Stimulated activated naive CD8-positive, alpha-beta T cell treated with anti-CD3 and anti-CD28 coated beads, Interleukin-15, Interleukin-2, amounts not matched to agents 100 U/mL and 50 U/mL, for 24 hours (primary cell): ENCODE data around the gene RNASE2.
"Not testable (repeated sequence)": the region's sequence is repeated elsewhere in the genome, so short reads cannot be mapped to it uniquely, and the experiment has no call there.

Experiments used
- ATAC-seq: fragments of 150-1000 bp; cut with Tn5 transposase; one replicate; pipeline ENCODE4 v1.10.0; 2021
- DNase-seq: peaks from one replicate; pipeline ENCODE4 v3.0.0; 2021

Gene RNASE2

GRCh38 chr14:20954736-20955537 is at the start of gene RNASE2:
Gene RNASE2, plus strand, starts transcription at chr14:20955487. Its CDS starts 285 bp downstream, at chr14:20955772.
- ATAC-seq, DNase-seq: not testable (repeated sequence)

DNA sequence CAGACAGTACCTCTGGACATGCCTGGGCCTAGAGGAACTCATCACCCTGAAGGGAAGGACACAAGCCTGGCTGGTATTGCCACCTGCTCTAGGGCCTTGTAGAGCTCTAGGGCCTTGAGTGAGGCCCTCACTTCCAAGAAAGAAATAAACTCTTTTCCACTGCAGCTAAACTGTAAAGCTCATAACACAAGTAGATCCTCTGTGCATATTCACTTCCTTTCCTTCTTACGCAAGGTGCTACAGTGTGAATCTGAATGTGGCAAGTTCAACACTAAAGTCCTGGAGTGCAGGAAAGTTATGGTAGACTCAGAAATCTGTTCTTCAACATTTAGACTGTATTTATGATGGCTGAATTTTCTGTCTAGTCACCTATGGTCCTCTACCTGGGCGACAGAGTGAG is 49.6 kb upstream of the RNASE2 start:
- no peak for DNase-seq
- no peak for ATAC-seq

DNA sequence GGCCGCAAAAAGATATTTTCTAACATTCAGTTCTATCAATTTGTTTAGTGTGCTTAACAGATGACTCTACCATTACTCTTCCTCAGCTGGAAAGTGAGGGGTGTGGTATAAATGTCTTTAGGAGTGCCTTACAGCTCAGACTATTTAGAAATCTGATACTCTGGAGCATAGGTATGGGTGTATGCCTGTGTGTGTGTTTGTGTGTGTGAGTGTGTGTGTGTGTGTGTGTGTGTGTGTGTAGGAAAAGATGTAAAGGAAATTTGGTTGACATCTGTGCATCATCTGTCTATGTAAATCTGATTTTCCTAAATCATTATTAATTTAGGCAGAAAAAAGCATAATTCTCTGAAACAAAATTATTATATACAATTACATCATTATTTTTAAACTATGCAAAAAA is 48.1 kb upstream of the RNASE2 start:
- DNase-seq (no peak), ATAC-seq (no peak)

- DNase-seq, ATAC-seq: not testable (repeated sequence)
Measured at GRCh38 chr14:20910822-20911221, 44.5 kb upstream of the RNASE2 start.

- DNase-seq, ATAC-seq: not testable (repeated sequence)
Measured at GRCh38 chr14:20919038-20919756, 36.1 kb upstream of the RNASE2 start.

DNA sequence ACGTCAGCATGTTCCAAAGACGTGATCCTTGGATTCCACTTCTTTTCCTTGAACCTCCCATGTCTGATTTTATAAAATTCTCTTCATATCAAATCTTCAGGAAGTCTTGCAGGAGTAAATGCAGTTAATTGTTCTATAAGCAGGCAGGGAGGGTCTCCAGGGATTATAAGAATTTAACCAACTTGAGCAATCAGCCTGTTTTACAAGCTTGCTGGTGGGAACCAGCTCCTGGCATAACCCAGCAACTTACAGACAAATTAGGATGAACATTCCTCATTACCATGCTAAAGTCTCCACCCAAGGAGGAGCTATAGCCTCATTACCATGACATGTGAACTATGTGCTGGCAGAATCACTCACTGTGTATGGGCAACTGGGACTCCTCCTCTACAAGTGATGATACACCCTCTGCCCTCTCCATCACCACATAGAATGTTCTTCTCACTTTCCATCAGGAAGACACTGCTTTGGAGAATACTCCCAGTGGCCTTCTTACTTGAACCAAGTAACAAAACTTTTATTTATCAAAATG is 31.5 kb upstream of the RNASE2 start:
- ATAC-seq, DNase-seq: not testable (repeated sequence)

- peak; percentile 57 for DNase-seq
- no peak for ATAC-seq
Measured at GRCh38 chr14:20934148-20934762, 21.0 kb upstream of the RNASE2 start.

GRCh38 chr14:20935303-20935984 is 19.8 kb upstream of the RNASE2 start:
- no peak for DNase-seq
- ATAC-seq: no peak

DNA sequence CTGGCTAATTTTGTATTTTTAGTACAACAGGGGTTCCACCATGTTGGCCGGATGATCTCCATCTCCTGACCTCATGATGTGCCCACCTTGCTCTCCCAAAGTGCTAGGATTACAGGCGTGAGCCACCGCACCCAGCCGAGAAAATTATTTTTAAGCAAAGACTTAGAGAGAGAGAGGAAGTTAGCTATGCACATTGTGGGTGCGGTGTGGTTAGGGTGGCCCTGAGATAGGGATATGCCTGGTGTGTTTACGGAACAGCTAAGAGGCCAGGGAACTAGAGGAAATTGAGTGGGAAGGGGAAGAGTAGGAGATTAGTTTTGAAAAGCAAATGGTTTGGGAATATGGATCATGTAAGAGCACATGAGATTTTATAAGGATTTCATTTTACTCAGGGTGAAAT is 10.1 kb upstream of the RNASE2 start:
- not testable (repeated sequence) for ATAC-seq, DNase-seq

- not testable (repeated sequence) for ATAC-seq, DNase-seq
Measured at GRCh38 chr14:20946707-20947106, 8.6 kb upstream of the RNASE2 start.

GRCh38 chr14:20955538-20955873 is 219 bp downstream of the RNASE2 start:
- not testable (repeated sequence) for DNase-seq, ATAC-seq

GRCh38 chr14:20956376-20956976 is 1.2 kb downstream of the RNASE2 start:
- ATAC-seq: no peak
- no peak for DNase-seq

- not testable (repeated sequence) for ATAC-seq, DNase-seq
Measured at GRCh38 chr14:20958946-20959345, 3.7 kb downstream of the RNASE2 start.

GRCh38 chr14:20969336-20969735 is 14.0 kb downstream of the RNASE2 start:
- DNase-seq (no peak), ATAC-seq (no peak)

DNA sequence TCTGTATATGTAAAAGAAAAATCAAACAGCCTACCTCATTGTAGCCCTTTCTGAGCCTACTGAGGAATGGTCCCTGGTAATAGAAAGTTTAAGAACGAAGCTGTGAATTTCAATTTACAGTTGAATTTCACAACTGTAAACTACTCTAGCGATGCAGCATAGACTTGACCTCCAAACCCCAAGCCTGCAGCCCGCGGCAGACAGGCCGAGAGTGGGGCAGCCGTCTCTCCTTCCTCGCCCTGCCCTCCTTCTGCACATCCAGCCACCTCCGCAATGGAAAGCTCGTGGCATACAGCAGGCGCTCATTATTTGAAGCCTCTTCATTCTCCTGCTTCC is 15.3 kb downstream of the RNASE2 start:
- DNase-seq: no peak
- ATAC-seq: peak; percentile 2

DNA sequence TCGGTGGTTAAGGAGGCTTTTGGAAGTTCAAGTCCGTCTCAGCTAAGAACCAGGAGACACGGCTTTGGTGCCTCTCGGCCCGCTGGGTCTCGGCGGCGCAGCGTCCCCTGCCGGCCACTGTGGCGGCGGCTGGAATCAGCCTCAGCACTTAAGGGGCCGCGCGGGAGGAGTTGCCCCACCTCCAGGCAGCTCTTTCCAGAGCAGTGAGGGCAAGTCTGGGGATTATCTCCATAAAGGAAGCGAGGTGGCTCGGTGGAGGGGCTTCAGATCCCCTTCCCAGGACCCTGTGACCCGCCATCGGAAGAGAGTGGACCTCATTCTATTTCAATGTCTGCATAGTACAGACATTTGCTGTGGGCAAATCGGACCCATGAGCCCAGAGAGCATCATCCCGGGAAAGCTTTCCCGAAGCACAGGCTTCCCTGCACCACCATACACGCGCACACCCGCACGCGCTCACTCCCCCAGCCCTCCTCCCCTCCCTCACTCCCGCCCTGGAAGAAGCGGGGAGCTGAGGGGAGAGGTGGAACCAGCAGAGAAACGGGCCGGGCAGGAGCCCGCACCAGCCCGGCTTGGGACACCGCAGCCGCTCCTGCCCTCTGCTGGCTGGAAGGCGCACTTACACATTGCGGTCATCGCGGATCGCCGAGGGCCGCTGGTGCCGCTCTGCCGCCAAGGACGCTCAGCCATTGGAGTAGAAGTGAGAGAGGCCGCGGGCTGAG is 15.9 kb downstream of the RNASE2 start:
- peak; percentile 87 for DNase-seq
- peak; percentile 92 for ATAC-seq

DNA sequence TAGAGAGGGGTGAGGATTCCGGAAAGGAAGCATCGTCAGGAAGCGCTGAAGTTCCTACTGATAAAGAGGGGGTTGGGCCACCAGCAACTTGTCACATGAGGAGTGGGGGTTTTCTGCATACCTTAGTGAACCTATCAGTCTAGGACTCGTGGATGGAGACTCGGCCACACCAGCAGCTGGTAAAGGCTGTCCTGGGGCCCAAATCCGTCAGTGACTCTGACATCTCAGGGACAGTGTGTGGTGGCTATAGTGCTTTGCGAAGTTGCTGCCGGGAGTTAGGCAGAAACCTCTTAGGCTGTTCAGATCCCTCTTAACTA is 16.4 kb downstream of the RNASE2 start:
- DNase-seq (no peak), ATAC-seq (no peak)

DNA sequence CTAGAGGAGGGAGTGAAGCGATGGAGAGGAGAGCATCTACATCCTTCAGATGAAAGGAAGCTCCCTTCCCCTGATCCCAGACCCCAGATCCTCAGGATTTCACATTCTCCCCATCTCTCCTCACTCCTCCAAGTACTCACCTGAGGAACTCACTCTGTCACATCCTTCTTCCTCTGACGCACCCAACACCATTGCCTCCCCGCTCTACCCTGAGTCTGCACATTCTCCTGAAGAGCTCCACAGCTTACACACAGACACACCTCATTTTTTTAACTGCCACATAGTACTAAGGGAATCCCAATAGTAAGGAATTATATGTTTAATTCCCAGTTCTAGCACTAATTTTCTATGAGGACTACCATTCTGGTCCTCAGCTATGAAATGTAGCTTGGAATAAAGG is 18.2 kb downstream of the RNASE2 start:
- DNase-seq (no peak), ATAC-seq (no peak)

GRCh38 chr14:20976291-20976690 is 21.0 kb downstream of the RNASE2 start:
- ATAC-seq: no peak
- DNase-seq: no peak

GRCh38 chr14:20978687-20979086 is 23.4 kb downstream of the RNASE2 start:
- no peak for DNase-seq
- no peak for ATAC-seq

DNA sequence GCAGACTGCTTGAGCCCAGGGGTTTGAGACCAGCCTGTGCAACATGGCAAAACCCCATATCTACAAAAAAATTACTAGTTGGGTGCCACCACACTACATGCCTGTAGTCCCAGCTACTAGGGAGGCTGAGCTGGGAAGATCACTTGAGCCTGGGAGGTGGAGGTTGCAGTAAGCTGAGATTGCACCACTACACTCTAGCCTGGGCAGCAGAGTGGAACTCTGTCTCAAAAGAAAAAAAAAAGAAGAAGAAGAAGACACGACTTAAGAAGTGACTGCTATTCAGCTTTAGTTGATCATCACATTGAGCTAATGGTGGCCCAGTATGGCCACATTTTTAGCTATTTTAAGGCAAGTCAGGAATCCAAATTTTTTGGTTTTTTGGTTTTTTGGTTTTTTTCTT is 25.6 kb downstream of the RNASE2 start:
- ATAC-seq (no peak), DNase-seq (no peak)
